Inferior parietal cortex (tissue), 1 donor: Measurements from ENCODE around the gene SGTA.
"Not testable (repeated sequence)": the region's sequence is repeated elsewhere in the genome, so short reads cannot be mapped to it uniquely, and the experiment has no call there.

Experiments
- DNase-seq: peaks from one replicate; pipeline ENCODE4 v3.0.0-alpha.2; 2016; ENCODE audit errors: extremely low spot score

SGTA gene

DNA sequence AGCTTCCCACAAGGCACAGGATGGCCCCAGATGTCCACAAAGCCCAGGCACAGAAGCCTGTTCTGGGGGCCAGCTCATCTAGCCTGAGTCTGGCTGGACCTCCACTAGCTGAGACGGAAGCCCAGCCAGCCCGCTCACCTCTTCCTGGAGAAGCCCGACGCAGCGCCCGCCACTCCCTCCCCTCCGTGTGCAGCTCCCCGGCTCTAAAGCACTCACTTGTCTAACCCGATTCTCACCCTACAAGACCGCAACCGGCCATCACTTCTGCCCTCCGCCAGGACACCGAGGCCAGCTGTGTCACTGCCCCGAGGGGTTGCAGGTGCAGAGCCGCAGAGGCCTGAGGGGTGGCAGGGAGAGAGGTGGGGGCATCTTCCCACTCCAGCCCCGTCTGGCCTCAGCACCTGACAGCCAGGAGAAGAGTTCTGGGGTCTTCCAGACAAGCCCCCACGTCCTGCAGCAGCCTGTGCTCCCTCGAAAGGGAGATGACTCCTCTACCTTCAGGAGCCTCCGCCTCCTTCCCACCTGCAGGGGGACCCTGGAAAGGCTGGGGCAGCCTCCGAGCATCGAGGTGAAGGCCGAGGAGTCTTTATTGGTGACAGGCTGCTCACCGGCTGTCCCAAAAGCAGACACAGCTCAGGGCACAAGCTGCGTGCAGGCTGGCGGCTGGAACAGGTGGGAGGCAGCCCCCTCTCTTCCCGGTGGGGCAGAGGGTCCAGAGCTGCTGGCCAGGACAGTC lies 56.0 kb downstream of the SGTA start:
- no peak for DNase-seq

GRCh38 chr19:2726160-2726855 lies 56.8 kb downstream of the SGTA start:
- no peak for DNase-seq

DNA sequence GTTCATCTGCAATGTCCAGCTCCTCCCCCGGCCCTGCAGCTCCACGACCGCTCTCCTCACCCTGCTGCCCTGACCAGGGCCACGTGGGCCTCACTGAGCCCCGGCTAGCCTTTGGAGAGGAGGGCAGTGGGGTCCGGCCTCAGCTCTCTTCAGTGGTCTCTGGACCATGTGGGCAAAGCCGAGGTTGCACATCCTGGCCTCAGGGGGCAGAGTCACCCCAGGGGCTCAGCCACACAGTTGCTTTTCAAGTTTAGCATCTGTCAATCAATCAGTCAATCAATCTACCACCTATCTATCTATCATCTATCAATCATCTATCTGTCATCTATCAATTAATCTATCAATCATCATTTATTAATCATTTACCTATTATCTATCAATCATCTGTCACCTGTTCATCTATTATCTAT lies 58.9 kb downstream of the SGTA start:
- no peak for DNase-seq

DNA sequence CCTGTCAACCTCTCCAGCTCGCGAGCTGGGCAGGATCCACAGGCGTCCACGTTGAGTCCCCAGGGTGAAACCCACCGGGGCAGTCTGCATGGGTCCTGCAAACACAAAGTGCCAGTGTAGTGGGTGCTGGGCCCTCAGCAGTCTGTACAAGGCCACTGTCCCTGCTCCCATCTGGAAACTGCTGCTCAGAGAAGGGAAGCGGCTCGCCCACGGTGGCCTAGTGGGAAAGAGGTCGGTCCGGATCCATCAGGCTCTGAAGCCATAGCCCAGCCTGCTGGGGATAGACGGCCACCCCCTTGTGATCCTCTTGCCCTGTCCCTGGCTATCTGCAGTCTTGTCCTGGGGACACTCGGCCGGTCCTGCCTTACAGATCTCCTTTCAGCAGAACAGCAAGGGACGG lies 59.3 kb downstream of the SGTA start:
- DNase-seq, result no peak

GRCh38 chr19:2723345-2723715 lies 59.7 kb downstream of the SGTA start:
- no peak for DNase-seq

- peak; percentile 42 for DNase-seq
These were observed 60.3 kb downstream of the SGTA start for GRCh38 chr19:2722541-2723344.

GRCh38 chr19:2721570-2722540 lies 61.2 kb downstream of the SGTA start:
- DNase-seq, result no peak

- DNase-seq, result no peak
These were observed 62.1 kb downstream of the SGTA start, which contains the start of gene DIRAS1 for GRCh38 chr19:2720777-2721569. Gene DIRAS1 (minus strand): TSS chr19:2721372. CDS start chr19:2717806, 3,566 bp downstream.

DNA sequence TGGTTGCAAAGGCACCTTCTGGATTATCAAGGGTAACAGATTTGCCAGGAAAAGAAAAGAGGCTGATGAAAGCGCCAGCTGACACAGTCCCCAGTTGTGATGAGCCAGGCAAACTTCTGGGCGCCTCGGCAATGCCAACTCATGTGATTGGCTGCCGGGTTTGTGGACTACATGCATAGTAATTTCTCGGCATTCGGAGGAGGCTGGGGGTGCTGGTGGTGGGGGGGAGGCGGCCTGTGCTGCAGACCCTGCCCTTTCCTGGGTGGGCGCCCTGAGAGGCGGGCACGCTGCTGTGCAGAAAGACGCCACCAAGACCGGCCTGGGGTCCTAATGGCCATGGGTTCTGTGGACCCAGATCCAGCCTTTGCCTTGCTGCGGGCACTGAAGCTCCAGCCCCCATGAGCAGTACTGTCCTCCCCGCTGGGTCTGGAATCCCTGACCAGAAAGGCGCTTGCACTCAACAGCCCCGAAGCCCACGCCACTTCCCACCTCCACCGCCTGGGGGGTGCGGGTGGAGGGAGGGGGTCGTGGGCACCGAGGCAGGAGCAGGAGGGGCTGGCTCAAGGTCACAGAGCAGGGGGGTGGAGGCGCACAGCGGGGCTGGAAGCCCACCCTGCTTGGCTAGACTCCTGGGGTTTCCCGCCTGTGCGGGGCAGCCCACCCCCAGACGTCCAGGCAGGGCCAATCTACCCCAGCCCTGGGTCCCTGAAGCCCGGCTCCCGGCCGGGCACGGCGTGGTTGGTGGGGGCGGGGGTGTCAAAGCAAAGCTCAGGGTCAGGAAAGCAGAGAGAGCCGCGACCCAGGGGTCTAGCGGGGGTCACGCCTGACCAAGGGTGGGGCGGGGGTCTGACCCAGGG lies 62.9 kb downstream of the SGTA start:
- peak; percentile 64 for DNase-seq

GRCh38 chr19:2719232-2719735 lies 63.8 kb downstream of the SGTA start:
- no peak for DNase-seq

GRCh38 chr19:2717638-2718541 lies 65.2 kb downstream of the SGTA start:
- no peak for DNase-seq

GRCh38 chr19:2716722-2717637 lies 66.1 kb downstream of the SGTA start:
- DNase-seq, result no peak

DNA sequence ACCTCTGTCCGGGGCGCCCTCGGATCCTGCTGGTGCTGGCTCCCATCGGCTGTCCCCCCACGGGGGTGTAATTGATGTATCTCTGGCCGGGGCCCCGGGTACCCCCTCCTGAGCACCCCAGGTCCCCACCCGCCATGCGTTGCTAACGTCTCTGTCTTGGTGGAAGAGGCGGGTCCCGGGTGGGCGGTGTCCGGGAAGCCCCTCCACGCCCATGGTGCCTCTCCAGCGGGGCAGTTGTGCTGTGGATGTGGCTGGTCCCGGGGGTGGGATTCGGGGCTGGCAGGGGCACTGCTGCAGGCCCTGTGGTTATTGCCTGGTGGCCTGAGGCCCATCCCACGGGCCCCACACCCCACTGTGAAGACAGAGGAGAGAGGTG lies 66.8 kb downstream of the SGTA start:
- no peak for DNase-seq

DNA sequence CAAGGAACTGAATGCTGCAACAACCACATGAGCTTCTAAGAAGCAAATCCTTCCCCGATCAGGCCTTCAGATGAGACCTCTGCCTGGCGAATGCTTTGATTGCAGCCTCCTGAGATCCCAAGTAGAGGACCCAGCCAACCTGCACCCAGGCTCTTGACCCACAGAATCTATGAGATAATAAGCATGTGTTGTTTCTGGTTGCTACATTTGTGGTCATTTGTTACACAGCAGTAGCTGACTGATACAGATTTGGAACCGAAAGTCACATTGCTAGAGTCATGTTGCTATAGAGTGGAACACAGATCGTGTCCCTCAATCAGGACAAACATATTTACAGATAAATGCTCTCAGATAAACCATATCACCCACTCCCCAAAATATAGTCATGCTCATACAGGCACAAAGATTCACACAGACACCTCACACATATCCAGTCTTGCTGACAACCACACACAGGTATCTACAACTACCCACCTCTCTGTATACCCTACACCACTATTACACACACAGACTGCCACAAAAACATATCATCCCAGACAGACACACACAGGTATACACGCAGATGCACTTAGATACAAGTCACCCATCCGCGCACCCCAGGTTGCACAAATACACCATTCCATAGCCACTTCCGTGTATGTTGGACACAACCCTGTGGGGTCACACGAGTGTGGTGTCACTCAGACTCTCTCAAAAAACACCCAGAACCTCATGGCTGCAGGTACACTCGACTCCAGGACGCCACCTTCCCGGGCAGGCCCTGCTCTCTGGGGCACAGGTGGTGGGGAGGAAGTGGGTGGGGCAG lies 67.4 kb downstream of the SGTA start:
- DNase-seq, result no peak

DNA sequence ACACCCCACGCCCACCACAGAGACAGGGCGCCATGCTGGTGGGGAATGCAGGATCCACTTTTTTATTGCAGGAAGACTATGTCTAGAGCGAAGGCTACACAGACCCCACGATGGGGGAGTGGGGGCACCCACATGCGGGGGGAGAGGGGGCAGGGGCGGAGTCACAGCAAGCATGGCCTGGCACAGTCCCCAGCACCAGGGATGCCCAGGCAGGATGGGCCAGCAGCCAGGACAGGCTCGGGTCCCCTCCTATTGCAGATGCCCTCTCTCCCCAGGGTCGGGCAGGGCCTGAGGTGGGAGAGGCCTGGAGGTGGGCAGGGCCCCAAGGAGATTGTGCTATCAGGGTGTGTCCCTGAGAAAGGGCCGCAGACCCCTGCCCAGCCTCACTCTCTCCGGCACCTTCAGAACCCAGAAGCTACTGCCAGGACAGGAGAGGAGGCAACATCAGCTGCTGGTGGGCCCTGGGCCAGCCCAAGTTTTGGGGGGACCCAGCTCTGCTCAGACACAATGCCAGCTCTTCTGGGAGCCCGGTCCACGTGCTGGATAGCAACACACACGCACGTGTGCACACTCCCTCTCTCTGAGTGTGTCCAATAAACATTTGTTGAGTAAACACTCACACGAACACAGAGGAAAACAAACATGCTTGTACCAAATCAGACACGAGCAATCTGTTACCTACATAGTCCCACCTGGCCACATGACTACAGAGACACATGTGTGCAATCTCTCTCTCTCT lies 68.4 kb downstream of the SGTA start:
- no peak for DNase-seq

GRCh38 chr19:2714102-2714501 lies 69.0 kb downstream of the SGTA start:
- not testable (repeated sequence) for DNase-seq
